HG03520 (cell line): ENCODE results near the gene SLC25A39.
"Not testable (repeated sequence)": the region's sequence is repeated elsewhere in the genome, so short reads cannot be mapped to it uniquely, and the experiment has no call there.

Experiments
- ATAC-seq: cut with Tn5 transposase; IDR thresholded peaks from one replicate; pipeline ENCODE4 v1.9.1; 2021; ENCODE audit warnings: mild to moderate bottlenecking, moderate library complexity; ENCODE audit not compliant: unreplicated experiment

The SLC25A39 gene

GRCh38 chr17:44335968-44336367 is 11.3 kb upstream of the SLC25A39 start:
- no peak for ATAC-seq

- no peak for ATAC-seq
Measured at GRCh38 chr17:44335564-44335963, 10.9 kb upstream of the SLC25A39 start.

GRCh38 chr17:44334727-44335126 is 10.1 kb upstream of the SLC25A39 start:
- ATAC-seq = no peak

- ATAC-seq = no peak
Measured at GRCh38 chr17:44334315-44334714, 9.7 kb upstream of the SLC25A39 start.

GRCh38 chr17:44333371-44333770 is 8.7 kb upstream of the SLC25A39 start:
- no peak for ATAC-seq

- ATAC-seq = no peak
Measured at GRCh38 chr17:44331249-44331760, 6.7 kb upstream of the SLC25A39 start.

- not testable (repeated sequence) for ATAC-seq
Measured at GRCh38 chr17:44330263-44330662, 5.6 kb upstream of the SLC25A39 start.

GRCh38 chr17:44329516-44329915 is 4.9 kb upstream of the SLC25A39 start:
- ATAC-seq = not testable (repeated sequence)

- ATAC-seq = no peak
Measured at GRCh38 chr17:44327715-44328449, 3.3 kb upstream of the SLC25A39 start.

- ATAC-seq = peak; percentile 43
Measured at GRCh38 chr17:44326861-44327444, 2.3 kb upstream of the SLC25A39 start.

- ATAC-seq = no peak
Measured at GRCh38 chr17:44324092-44324570, 492 bp downstream of the SLC25A39 start.

GRCh38 chr17:44323359-44324091 is 1.1 kb downstream of the SLC25A39 start:
- no peak for ATAC-seq

- no peak for ATAC-seq
Measured at GRCh38 chr17:44322236-44322895, 2.3 kb downstream of the SLC25A39 start.

GRCh38 chr17:44321246-44322120 is 3.1 kb downstream of the SLC25A39 start:
- ATAC-seq = no peak

- ATAC-seq = no peak
Measured at GRCh38 chr17:44320066-44320465, 4.6 kb downstream of the SLC25A39 start.

- ATAC-seq = no peak
Measured at GRCh38 chr17:44318077-44318892, 6.3 kb downstream of the SLC25A39 start.

GRCh38 chr17:44317545-44317944 is 7.1 kb downstream of the SLC25A39 start:
- no peak for ATAC-seq

- ATAC-seq = no peak
Measured at GRCh38 chr17:44315760-44316731, 8.6 kb downstream of the SLC25A39 start.
